ENCODE data around the gene KCNMA1. TPM values are rescaled to one million over a fixed set of nuclear protein-coding genes. Genes with fewer than 3 reads are reported as not detected.

The KCNMA1 gene
- total and polyA plus RNA-seq, 5 donors = 1.5 to 6.1 (median 3.3) TPM

DNA sequence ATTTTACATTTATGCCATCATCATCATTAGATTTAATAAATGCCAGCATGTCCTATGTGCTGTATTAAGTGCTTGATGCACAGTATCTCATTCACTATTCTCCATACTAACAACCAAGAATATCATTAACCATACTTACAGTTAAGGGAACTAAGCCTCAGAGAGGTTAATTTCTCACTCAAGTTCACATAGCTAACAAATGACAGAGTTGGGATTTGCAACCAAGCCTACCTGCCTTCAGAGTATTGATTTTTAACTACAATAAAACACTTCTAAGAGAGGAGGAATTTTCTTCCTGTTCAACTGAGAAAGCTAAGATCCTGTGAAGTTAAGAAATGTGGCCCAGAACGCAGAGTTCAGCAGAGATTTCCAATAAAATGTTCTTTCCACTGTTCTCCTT is 403.0 kb downstream of the KCNMA1 start:
- Histone ChIP-seq H3K27ac (ENCODE audit: low read length) (no peak overlapping the region), H3K4me3 (ENCODE audit: low read length) (no peak overlapping the region), H3K27me3 (ENCODE audit: control insufficient read depth, insufficient read depth) (no peaks in the 10 kb centered on the region), H3K4me1 (ENCODE audit: control insufficient read depth, insufficient read depth, low read length) (no peaks in the 10 kb centered on the region), H3K9me3 (ENCODE audit: control insufficient read depth, low read length) (no peaks in the 10 kb centered on the region)
- WGBS = 78% methylated on average over 1 of the region's 1 CpG
- DNase-seq (no peak), ATAC-seq (no peak)
- intact Hi-C loops (cut with DNase I) = no loop called here

DNA sequence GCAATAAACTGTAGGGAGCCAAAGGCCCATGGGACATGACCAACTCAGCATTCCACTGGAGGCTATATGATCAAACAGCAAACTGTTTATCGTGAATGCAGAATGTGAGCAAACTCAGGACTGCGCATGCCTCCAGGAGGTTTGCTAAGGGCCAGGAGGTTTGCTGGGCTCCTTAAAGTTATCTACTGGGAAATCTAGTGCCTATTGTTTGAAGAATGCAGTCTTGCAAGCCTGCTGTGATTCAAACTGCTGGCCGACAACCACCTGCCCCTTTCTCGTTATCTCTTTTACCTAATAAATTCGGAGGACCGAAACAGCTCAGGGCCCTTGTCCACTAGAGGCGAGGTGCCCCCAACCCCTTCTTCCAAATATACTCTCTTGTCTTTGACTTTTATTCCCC is 404.1 kb downstream of the KCNMA1 start:
- H3K27me3 ChIP-seq (ENCODE audit: control insufficient read depth, insufficient read depth) = no peaks in the 10 kb centered on the region
- no peaks in the 10 kb centered on the region for H3K9me3 ChIP-seq (ENCODE audit: control insufficient read depth, low read length)
- H3K27ac ChIP-seq (ENCODE audit: low read length) = no peak overlapping the region
- DNase-seq (no peak), ATAC-seq (no peak)
- H3K4me1 ChIP-seq (ENCODE audit: control insufficient read depth, insufficient read depth, low read length) = no peaks in the 10 kb centered on the region
- intact Hi-C loops (cut with DNase I) = no loop called here
- H3K4me3 ChIP-seq (ENCODE audit: low read length) = no peak overlapping the region
- 93% methylated on average over 7 of the region's 7 CpGs for WGBS

DNA sequence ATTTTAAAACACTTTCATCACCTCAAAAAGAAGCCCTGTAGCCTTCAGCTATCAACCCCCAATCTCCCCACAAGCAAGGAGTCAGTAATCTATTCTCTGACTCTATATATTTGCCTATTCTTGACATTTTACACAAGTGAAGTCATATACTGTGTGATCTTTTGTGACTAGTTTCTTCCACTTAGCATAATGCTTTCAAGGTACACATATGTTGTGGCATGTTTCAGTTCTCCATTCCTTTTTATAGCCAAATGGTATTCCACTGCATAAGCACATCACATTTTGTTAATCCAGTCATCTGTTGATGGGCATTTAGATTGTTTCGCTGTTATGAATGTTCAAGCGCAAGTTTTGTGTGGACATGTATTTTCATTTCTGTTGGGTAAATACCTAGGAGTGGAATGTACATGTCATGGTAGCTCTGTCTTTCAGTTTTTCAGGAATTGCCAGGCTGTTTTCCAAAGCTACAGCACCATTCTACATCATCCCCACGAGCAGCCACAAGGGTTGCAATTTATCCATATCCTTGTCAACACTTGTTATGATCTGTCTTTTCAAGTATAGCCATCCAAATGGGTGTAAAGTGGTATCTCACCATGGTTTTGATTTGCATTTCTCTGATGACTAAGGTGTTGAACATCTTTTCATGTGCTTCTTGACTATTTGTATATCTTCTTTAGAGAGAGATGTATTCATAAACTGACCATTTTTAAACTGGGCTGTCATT is 405.6 kb downstream of the KCNMA1 start:
- no peak overlapping the region for H3K4me3 ChIP-seq (ENCODE audit: low read length)
- intact Hi-C loops (cut with DNase I) = no loop called here
- no peaks in the 10 kb centered on the region for H3K27me3 ChIP-seq (ENCODE audit: control insufficient read depth, insufficient read depth)
- ATAC-seq (no peak), DNase-seq (no peak)
- WGBS = 78% methylated on average over 3 of the region's 3 CpGs
- H3K27ac ChIP-seq (ENCODE audit: low read length) = no peak overlapping the region
- no peaks in the 10 kb centered on the region for H3K4me1 ChIP-seq (ENCODE audit: control insufficient read depth, insufficient read depth, low read length)
- no peaks in the 10 kb centered on the region for H3K9me3 ChIP-seq (ENCODE audit: control insufficient read depth, low read length)

DNA sequence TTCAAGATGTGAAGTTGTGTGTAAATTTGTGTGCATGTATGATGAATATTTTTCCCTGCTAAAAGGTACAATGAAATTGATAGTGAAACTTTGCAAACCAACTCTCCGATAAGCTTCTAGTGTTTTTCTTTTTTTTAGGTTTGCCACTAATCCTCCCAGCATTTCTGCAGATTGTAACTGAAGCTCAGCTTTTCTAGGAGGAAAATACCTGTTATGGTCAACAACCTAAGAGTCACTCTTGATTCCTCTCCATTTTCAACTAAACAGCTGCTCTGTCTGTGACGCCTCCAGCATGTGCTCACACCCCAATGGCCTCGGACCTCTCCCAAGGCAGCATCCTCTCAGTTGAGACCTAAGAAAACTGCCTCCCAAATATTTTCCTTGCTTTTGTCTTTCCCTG is 406.2 kb downstream of the KCNMA1 start:
- ATAC-seq = no peak
- Histone ChIP-seq H3K27me3 (ENCODE audit: control insufficient read depth, insufficient read depth) (no peaks in the 10 kb centered on the region), H3K4me1 (ENCODE audit: control insufficient read depth, insufficient read depth, low read length) (no peaks in the 10 kb centered on the region), H3K27ac (ENCODE audit: low read length) (no peak overlapping the region), H3K4me3 (ENCODE audit: low read length) (no peak overlapping the region), H3K9me3 (ENCODE audit: control insufficient read depth, low read length) (no peaks in the 10 kb centered on the region)
- DNase-seq = no peak
- intact Hi-C loops (cut with DNase I) = no loop called here
- 82% methylated on average over 3 of the region's 3 CpGs for WGBS

DNA sequence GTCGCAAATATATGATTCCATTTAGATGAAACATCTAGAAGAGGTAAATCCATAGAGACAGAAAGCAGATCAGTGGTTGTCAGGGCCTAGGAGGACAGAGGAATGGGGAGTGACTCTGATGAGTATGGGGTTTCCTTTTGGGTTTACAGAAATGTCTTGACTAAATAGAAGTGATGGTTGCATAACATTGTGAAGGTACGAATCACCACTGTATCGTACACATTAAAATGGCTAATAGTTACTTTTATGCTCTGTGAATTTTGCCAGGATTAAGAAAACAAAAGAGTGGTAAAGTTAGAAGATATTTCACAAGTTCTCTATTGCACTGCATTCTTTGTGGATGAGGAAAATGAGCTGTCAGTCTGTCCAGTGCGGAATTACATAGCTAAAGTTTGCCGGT is 407.4 kb downstream of the KCNMA1 start:
- H3K27me3 ChIP-seq (ENCODE audit: control insufficient read depth, insufficient read depth) = no peaks in the 10 kb centered on the region
- H3K27ac ChIP-seq (ENCODE audit: low read length) = no peak overlapping the region
- ATAC-seq (no peak), DNase-seq (no peak)
- intact Hi-C loops (cut with DNase I) = no loop called here
- H3K4me3 ChIP-seq (ENCODE audit: low read length) = no peak overlapping the region
- no peaks in the 10 kb centered on the region for H3K4me1 ChIP-seq (ENCODE audit: control insufficient read depth, insufficient read depth, low read length)
- WGBS = 89% methylated on average over 5 of the region's 5 CpGs
- H3K9me3 ChIP-seq (ENCODE audit: control insufficient read depth, low read length) = no peaks in the 10 kb centered on the region

DNA sequence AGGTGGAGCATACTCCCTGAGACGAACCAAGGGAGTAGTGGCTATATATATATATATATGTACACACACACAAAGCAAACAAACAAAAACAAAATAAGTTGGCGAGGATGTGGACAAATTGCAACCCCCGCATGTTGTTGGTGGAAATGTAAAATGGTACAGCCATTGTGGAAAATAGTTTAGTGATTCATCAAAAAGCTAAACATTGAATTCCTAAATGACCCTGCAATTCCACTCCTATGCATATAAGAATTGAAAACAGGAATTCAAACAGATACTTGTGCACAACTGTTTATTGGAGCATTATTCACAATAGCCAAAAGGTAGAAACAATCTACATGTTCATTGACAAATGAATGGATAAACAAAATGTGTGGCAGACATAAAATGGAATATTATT is 407.9 kb downstream of the KCNMA1 start:
- H3K27ac ChIP-seq (ENCODE audit: low read length) = no peak overlapping the region
- 91% methylated on average over 3 of the region's 3 CpGs for WGBS
- H3K27me3 ChIP-seq (ENCODE audit: control insufficient read depth, insufficient read depth) = no peaks in the 10 kb centered on the region
- no peaks in the 10 kb centered on the region for H3K4me1 ChIP-seq (ENCODE audit: control insufficient read depth, insufficient read depth, low read length)
- H3K9me3 ChIP-seq (ENCODE audit: control insufficient read depth, low read length) = no peaks in the 10 kb centered on the region
- ATAC-seq = no peak
- intact Hi-C loops (cut with DNase I) = no loop called here
- DNase-seq = no peak
- no peak overlapping the region for H3K4me3 ChIP-seq (ENCODE audit: low read length)

DNA sequence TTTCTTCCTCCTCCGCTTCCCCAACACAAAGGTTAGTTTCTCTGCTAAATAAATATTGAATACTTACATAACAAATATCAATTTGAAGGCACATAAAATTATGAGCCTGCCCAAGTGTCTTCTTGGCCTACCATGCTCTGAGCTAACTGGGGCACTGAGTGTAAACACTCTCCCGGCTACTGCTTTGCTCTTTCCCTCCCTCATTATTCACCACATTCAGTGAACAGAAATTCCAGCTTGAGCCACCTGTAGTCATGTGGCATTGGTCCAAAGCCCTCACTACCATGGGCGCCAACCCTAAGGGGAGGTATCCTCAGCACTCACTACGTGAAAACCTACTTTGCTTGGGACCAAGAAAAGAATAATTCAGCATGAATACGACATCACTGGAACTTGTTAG is 409.0 kb downstream of the KCNMA1 start:
- DNase-seq = no peak
- Histone ChIP-seq H3K4me1 (ENCODE audit: control insufficient read depth, insufficient read depth, low read length) (no peaks in the 10 kb centered on the region), H3K27ac (ENCODE audit: low read length) (no peak overlapping the region), H3K9me3 (ENCODE audit: control insufficient read depth, low read length) (no peaks in the 10 kb centered on the region), H3K27me3 (ENCODE audit: control insufficient read depth, insufficient read depth) (no peaks in the 10 kb centered on the region), H3K4me3 (ENCODE audit: low read length) (no peak overlapping the region)
- no peak for ATAC-seq
- WGBS = 91% methylated on average over 5 of the region's 5 CpGs
- intact Hi-C loops (cut with DNase I) = no loop called here

DNA sequence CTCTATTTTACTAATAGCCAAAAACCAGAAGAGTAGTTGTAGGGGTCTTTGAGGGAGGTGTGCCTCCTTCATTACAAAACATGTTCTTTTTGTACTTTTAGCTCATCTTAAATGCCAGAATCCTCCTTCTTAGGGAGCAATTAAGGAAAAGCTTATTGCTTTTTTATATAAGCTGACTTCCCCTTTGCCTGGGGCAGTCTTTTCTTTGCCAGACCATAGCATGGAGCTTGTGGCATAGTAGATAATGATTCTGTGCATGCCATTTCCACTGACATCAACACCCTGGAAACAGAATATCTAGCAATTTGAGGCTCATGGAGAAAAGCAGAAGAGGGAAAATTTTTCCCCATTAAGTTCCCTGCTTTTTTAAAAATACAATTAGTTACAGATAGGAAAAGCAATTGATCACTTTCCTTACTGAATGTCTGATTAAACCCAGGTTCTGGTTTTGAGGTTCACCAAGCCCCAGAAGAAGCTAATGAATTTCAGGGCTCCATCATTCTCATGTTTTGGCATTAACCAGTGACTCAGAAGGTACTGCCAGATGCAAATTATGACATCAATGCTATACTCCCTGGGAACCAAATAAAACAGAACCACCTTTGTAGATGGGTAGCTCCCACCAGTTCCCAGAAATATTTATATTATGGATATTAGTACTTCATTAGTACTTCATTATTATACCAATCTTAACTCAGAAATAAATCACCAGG is 410.6 kb downstream of the KCNMA1 start:
- ATAC-seq = no peak
- intact Hi-C loops (cut with DNase I) = no loop called here
- H3K27ac ChIP-seq (ENCODE audit: low read length) = no peak overlapping the region
- no peaks in the 10 kb centered on the region for H3K4me1 ChIP-seq (ENCODE audit: control insufficient read depth, insufficient read depth, low read length)
- no peak for DNase-seq
- H3K27me3 ChIP-seq (ENCODE audit: control insufficient read depth, insufficient read depth) = no peaks in the 10 kb centered on the region
- no peaks in the 10 kb centered on the region for H3K9me3 ChIP-seq (ENCODE audit: control insufficient read depth, low read length)
- H3K4me3 ChIP-seq (ENCODE audit: low read length) = no peak overlapping the region

DNA sequence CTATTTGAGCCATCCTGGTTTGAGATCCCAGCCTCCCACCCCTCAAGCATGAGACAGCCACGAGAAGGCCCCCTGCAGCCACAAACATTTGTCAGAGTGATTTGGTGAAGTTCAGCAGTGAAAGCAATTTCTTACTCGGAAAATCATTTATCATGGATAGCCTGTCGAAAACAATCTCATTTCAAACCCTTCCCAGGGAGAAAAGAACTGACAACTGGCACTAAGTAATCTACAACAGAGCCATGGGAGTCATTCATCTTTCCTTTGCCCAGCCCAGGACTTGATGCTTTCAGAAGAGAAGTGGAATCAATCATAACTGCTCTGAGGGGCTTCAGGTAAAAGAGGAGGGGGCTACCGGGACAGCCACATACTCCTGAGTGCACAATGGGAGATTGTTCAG is 411.2 kb downstream of the KCNMA1 start:
- DNase-seq = no peak
- no peak for ATAC-seq
- H3K4me3 ChIP-seq (ENCODE audit: low read length) = no peak overlapping the region
- H3K4me1 ChIP-seq (ENCODE audit: control insufficient read depth, insufficient read depth, low read length) = no peaks in the 10 kb centered on the region
- intact Hi-C loops (cut with DNase I) = no loop called here
- no peaks in the 10 kb centered on the region for H3K9me3 ChIP-seq (ENCODE audit: control insufficient read depth, low read length)
- peaks cover 2% of the 10 kb centered on the region for H3K27me3 ChIP-seq (ENCODE audit: control insufficient read depth, insufficient read depth)
- 43% methylated on average over 4 of the region's 4 CpGs for WGBS
- no peak overlapping the region for H3K27ac ChIP-seq (ENCODE audit: low read length)

DNA sequence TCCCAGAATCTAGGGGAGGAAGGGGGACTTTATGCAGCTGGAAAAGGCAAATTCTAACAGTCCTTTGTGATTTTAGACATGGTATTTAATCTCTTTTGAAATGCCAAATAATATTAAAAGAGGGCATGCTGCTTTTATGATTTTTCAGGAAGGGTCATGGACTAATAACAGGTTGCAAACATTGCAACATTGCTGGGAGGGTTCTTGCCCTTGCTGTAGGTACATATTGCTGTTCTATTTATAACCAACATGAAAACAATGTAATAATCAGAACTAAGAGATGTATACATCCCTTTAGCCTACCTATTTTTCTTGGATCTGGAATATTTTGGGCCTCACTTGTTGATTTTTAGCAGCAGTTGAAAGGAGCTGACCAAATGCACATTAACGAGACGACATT is 411.6 kb downstream of the KCNMA1 start:
- H3K9me3 ChIP-seq (ENCODE audit: control insufficient read depth, low read length) = no peaks in the 10 kb centered on the region
- peaks cover 2% of the 10 kb centered on the region for H3K27me3 ChIP-seq (ENCODE audit: control insufficient read depth, insufficient read depth)
- no peak for ATAC-seq
- intact Hi-C loops (cut with DNase I) = no loop called here
- H3K27ac ChIP-seq (ENCODE audit: low read length) = no peak overlapping the region
- no peak for DNase-seq
- 68% methylated on average over 2 of the region's 2 CpGs for WGBS
- H3K4me3 ChIP-seq (ENCODE audit: low read length) = no peak overlapping the region
- H3K4me1 ChIP-seq (ENCODE audit: control insufficient read depth, insufficient read depth, low read length) = no peaks in the 10 kb centered on the region

DNA sequence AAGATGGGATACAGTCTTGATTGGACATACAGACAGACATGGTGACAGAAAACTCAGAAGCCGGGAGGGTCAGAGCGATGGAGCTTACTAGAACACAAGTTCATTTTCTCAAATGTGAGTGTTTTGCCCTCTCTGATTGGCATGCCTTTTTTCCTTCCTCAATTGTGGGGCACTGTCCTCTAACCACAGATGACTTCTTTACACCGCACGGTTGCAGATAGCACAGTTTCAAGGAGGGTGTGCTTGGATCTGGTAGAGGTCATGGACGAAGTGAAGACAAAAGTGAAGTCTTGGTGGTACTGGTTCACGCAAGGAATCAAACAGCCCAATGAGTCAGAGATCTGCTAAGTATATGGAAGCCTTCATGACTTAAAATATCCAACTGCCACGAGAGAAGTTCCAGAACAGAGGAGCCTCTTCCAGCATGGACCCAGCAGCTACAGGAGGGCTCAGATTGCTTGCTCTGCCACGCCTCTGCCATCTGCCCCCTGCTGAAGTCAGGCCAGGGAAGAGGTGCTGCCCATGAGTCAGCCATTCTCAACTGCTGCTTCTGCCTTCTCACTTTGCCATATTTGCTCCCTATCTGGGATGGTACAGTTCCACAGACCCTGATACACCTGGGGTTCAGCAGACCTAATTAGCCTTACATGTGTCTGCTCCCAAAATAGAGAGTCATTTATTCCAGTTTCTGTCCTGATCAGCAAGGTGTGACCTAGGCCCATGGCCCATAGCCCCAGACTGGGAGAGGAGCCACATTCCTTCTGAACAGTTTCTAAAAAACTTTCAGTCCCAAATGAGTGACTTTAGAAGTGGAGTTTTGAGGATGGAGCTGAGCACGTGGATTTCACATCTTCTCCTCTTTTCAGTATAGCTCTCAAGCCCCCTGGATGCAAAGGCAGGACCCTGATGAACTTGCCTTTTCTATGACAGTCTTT is 413.8 kb downstream of the KCNMA1 start:
- Histone ChIP-seq H3K27me3 (ENCODE audit: control insufficient read depth, insufficient read depth) (peaks cover 2% of the 10 kb centered on the region), H3K9me3 (ENCODE audit: control insufficient read depth, low read length) (no peaks in the 10 kb centered on the region), H3K4me3 (ENCODE audit: low read length) (no peak overlapping the region), H3K4me1 (ENCODE audit: control insufficient read depth, insufficient read depth, low read length) (no peaks in the 10 kb centered on the region), H3K27ac (ENCODE audit: low read length) (no peak overlapping the region)
- 81% methylated on average over 9 of the region's 9 CpGs for WGBS
- intact Hi-C loops (cut with DNase I) = no loop called here
- ATAC-seq = no peak
- DNase-seq = no peak

All from right cardiac atrium (tissue), 5 donors.